Tibial nerve (tissue), 4 donors: ENCODE measurements around the gene FLYWCH2. TPM values are rescaled to one million over a fixed set of nuclear protein-coding genes. Genes with fewer than 3 reads are reported as not detected.

ENCODE experiments used
- DNase-seq, 2 donors: peaks; one replicate each; pipeline ENCODE4 v3.0.0-alpha.2; 2019; ENCODE audit warnings: low spot score in 2 of 2
- H3K27ac ChIP-seq, 4 donors: fragments of 200-600 bp; sonication (generic) in 3 of 4; one replicate each; pipeline ENCODE4 v1.5.1; 2017 to 2019; ENCODE audit warnings: mild to moderate bottlenecking in 1 of 4
- H3K27me3 ChIP-seq, 2 donors: fragments of 200-600 bp; sonication (generic) in 1 of 2; one replicate each; pipeline versions ENCODE4 v1.5.1 to v1.6.0; 2017 to 2019
- H3K36me3 ChIP-seq, 3 donors: fragments of 200-600 bp; sonication (generic); one replicate each; pipeline ENCODE4 v1.5.1; 2018 to 2019
- H3K4me1 ChIP-seq, 4 donors: fragments of 200-600 bp; sonication (generic) in 3 of 4; one replicate each; pipeline ENCODE4 v1.5.1; 2017 to 2019
- H3K4me3 ChIP-seq, 4 donors: fragments of 200-600 bp; sonication (generic) in 3 of 4; one replicate each; pipeline ENCODE4 v1.5.1; 2017 to 2019; ENCODE audit warnings: mild to moderate bottlenecking in 1 of 4, moderate library complexity in 1 of 4
- H3K9me3 ChIP-seq, 4 donors: fragments of 200-600 bp; sonication (generic) in 3 of 4; one replicate each; pipeline ENCODE4 v1.5.1; 2017 to 2019
- EP300 ChIP-seq, 2 donors: sonication (generic); formaldehyde crosslinking; IDR thresholded peaks; one replicate each; pipeline ENCODE4 v1.6.1; 2017; ENCODE audit warnings: antibody characterized with exemption in 2 of 2, mild to moderate bottlenecking in 1 of 2
- POLR2A ChIP-seq, 2 donors: fragments of 450-650 bp; IDR thresholded peaks; one replicate each; pipeline ENCODE4 v1.6.1; 2017; ENCODE audit warnings: antibody characterized with exemption in 2 of 2, mild to moderate bottlenecking in 2 of 2, moderate library complexity in 2 of 2
- WGBS, 2 donors: methylation state at CpG; one replicate each; pipeline ENCODE4 v1.1.5; 2018; 5-methylcytosine and 5-hydroxymethylcytosine counted together
- total RNA-seq, 4 donors: library from RNA; depleted of rRNA; stranded (reverse); fragments of >200 nt; gene quantifications; one replicate each; pipeline ENCODE4 v1.1.0, GENCODE V29; 2016
- TF ChIP-seq, protein P1 (sequence below), 5 experiments: fragments of 200-600 bp in 3 of 5; fragments of 450-650 bp in 2 of 5; sonication (generic) in 3 of 5; IDR thresholded peaks; one replicate each; pipeline ENCODE4 v1.5.1; 2016 to 2019; ENCODE audit warnings: antibody characterized with exemption in 5 of 5, mild to moderate bottlenecking in 3 of 5, moderate library complexity in 2 of 5

Gene FLYWCH2, protein sequence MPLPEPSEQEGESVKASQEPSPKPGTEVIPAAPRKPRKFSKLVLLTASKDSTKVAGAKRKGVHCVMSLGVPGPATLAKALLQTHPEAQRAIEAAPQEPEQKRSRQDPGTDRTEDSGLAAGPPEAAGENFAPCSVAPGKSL
- 10 to 100 TPM; 66.2 to 76.8 (median 72.8) TPM for total RNA-seq

DNA sequence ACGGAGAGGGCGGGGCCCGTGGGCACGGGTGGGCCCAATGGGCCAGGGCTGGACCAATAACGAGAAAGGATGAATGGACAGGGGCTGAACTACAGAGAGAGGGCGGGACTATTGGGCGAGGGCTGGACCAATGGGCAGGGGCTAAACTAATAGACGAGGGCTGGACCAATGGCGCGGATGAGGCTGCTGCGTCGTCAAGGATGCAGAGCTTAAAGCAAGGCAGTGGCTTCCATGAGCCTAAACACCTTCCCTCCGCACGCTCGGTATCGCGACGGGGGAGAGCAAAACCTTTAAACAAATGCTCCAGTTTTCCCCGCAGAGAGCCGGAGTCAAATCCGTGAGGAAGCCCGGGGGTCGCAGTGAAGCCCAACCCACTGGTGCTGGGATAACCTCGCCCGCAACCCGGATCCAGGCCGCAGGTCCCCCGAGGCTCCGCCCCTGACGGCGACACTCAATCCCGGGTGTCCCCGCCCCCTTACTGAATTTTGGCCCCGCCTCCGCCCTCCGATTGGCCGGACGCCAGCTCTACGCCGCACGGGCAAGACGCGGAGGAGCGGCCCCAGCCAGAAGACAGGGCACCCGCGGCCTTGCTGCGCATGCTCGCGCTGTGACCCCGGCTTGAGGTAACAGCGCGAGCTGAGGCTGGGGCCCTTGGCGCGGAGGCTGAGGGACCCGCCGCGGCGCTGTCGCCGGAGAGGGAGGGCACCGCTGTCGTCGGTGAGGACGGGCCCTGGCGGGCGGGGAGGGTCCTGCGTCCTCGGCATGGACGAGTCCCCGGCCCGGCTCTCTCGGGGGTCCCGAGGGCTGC is at the start of gene FLYWCH2:
Gene FLYWCH2 (plus strand): TSS at position 566 of the 808 bp plus-strand sequence. CDS start 13,235 bp downstream, outside the sequence.
- Histone ChIP-seq H3K4me1 (peaks cover 0 to 14% (median 6%) of the 10 kb centered on the region in 4 donors), H3K4me3 (peak within 1 kb of the TSS; percentile 81 to 94 (median 85)), H3K27me3 (no peaks in the 10 kb centered on the region), H3K36me3 (no peaks in the 10 kb centered on the region), H3K9me3 (no peaks in the 10 kb centered on the region), H3K27ac (peak within 1 kb of the TSS; percentile 87 to 97 (median 95))
- TF ChIP-seq EP300 (IDR thresholded peaks at IDR 0.05) (peak; percentile 80 to 84), POLR2A (IDR thresholded peaks at IDR 0.05) (peak in 1 of 2 donors; percentile 71)
- TF ChIP-seq, protein P1, sequence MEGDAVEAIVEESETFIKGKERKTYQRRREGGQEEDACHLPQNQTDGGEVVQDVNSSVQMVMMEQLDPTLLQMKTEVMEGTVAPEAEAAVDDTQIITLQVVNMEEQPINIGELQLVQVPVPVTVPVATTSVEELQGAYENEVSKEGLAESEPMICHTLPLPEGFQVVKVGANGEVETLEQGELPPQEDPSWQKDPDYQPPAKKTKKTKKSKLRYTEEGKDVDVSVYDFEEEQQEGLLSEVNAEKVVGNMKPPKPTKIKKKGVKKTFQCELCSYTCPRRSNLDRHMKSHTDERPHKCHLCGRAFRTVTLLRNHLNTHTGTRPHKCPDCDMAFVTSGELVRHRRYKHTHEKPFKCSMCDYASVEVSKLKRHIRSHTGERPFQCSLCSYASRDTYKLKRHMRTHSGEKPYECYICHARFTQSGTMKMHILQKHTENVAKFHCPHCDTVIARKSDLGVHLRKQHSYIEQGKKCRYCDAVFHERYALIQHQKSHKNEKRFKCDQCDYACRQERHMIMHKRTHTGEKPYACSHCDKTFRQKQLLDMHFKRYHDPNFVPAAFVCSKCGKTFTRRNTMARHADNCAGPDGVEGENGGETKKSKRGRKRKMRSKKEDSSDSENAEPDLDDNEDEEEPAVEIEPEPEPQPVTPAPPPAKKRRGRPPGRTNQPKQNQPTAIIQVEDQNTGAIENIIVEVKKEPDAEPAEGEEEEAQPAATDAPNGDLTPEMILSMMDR (IDR thresholded peaks at IDR 0.05): peak in 3 of 5 experiments; percentile 23 to 71 (median 62)
- peak; percentile 99 for DNase-seq
- WGBS, 2 donors: 1% methylated on average over 53 to 59 of the region's 73 CpGs

DNA sequence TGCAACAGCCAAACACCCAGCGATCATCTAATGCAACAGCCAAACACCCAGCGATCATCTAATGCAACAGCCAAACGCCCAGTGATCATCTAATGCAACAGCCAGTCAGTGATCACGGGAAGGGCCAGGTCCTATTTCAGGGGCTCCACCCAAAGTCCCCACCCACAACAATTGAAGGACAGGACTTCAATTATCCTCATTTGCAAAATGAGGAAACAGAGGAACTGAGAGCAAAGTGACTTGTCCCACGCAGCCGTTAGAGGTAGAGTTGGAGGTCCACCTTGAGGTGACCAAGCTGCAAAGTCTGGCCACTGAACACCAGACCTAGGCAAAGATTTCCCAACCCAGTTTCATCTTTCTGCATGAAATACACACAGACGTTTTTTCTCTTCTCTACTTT is 49.2 kb upstream of the FLYWCH2 start:
- H3K27ac ChIP-seq: no peak overlapping the region
- H3K4me1 ChIP-seq: peaks cover 0 to 1% (median 0%) of the 10 kb centered on the region in 4 donors
- H3K9me3 ChIP-seq: no peaks in the 10 kb centered on the region
- TF ChIP-seq EP300 (IDR thresholded peaks at IDR 0.05): no peak
- TF ChIP-seq POLR2A (IDR thresholded peaks at IDR 0.05): no peak
- TF ChIP-seq, protein P1 (IDR thresholded peaks at IDR 0.05): no peak
- DNase-seq: no peak
- H3K27me3 ChIP-seq: peaks cover 0 to 72% of the 10 kb centered on the region in 2 donors
- WGBS, 2 donors: 69 to 78% methylated on average over 7 of the region's 7 CpGs
- no peaks in the 10 kb centered on the region for H3K36me3 ChIP-seq
- no peak overlapping the region for H3K4me3 ChIP-seq

DNA sequence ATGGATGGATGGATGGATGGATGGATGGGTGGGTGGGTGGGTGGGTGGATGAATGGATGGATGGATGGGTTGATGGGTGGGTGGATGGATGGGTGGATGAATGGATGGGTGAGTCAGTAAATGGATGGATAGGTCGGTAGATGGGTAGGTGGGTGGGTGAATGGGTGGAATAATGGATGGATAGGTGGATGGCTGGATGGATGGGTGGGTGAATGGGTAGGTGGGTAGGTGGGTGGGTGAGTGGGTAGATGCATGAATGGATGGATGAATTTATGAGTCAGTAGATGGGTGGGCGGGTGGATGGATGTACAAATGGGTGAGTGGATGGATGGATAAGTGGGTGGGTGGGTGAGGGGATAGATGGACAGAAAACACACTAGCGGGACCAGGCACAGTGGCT is 48.0 kb upstream of the FLYWCH2 start:
- H3K4me3 ChIP-seq: no peak overlapping the region
- H3K36me3 ChIP-seq: no peaks in the 10 kb centered on the region
- no peak for DNase-seq
- peaks cover 0 to 4% (median 0%) of the 10 kb centered on the region in 4 donors for H3K4me1 ChIP-seq
- no peak for TF ChIP-seq POLR2A (IDR thresholded peaks at IDR 0.05)
- TF ChIP-seq, protein P1 (IDR thresholded peaks at IDR 0.05): no peak
- TF ChIP-seq EP300 (IDR thresholded peaks at IDR 0.05): no peak
- WGBS, 2 donors: 82 to 83% methylated on average over 3 of the region's 3 CpGs
- H3K27me3 ChIP-seq: peaks cover 0 to 65% of the 10 kb centered on the region in 2 donors
- no peaks in the 10 kb centered on the region for H3K9me3 ChIP-seq
- H3K27ac ChIP-seq: no peak overlapping the region

DNA sequence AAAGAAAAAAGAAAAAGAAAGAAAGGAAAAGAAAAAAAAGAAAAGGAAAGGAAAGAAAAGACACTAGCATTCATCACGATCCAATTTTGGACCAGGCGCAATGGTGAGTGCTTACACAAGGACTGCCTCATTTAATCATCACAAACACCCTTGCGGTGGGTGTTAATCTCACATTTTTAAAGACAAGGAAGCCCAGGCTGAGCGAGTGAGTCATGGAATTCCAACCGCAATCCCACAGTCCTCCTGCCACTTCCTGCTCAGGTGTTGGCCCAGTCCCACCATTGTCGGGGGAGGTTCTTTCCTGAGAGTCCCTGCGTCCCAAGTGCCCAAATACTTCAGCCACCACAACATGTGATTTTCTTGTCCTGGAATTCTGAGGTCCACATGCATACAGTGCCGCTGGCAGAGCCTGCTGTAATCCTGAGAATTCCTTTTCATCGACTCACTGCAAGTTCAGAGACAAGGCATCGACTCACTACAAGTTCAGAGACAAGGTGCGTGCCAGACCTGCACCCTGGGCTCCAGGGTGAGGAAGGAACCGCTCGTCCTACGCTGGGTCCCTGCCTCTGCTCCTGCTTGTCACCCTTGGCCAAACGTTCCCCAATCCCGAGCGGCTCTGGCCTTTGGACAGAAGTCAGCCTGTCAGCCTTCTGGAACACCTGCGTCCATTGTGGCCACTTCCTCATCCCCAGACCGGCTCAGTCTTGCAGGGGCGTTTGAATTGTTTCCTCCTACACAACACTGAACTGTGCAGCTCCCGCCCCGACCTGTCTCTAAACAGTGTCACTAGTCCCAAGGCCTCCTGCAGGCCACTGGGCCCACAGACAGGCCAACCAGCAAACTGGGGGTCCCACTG is 47.1 kb upstream of the FLYWCH2 start:
- Histone ChIP-seq H3K4me1 (peaks cover 0 to 4% (median 0%) of the 10 kb centered on the region in 4 donors), H3K9me3 (no peaks in the 10 kb centered on the region), H3K27ac (no peak overlapping the region), H3K27me3 (peaks cover 0 to 60% of the 10 kb centered on the region in 2 donors), H3K36me3 (no peaks in the 10 kb centered on the region), H3K4me3 (no peak overlapping the region)
- no peak for TF ChIP-seq EP300 (IDR thresholded peaks at IDR 0.05)
- WGBS, 2 donors: 53 to 58% methylated on average over 22 of the region's 22 CpGs
- no peak for DNase-seq
